Heart left ventricle (tissue), 13 donors: Measurements from ENCODE around the gene KRTAP10-10.

Experiments
- CTCF ChIP-seq, 12 donors: fragments of 200-600 bp; sonication (generic) in 4 of 12; IDR thresholded peaks; one replicate each; pipeline versions ENCODE4 v1.5.0 to v1.8.0; 2018 to 2022; ENCODE audit warnings: antibody characterized with exemption in 12 of 12, mild to moderate bottlenecking in 5 of 12
- POLR2A ChIP-seq, 2 donors: fragments of 450-650 bp; IDR thresholded peaks; one replicate each; pipeline ENCODE4 v1.6.1; 2017; ENCODE audit warnings: antibody characterized with exemption in 2 of 2, mild to moderate bottlenecking in 2 of 2, moderate library complexity in 2 of 2
- donor health status: ischemic (EF 13 %, LVEDD 7.1; RV severe dilation, severe dysfunction).
- donor health status: DM: no; HTN: yes; CAD: no.
- donor health status: DM: no; HTN: no; CAD: no.
- donor health status: ischemic (EF 25% LVEDD 6.9; RV normal size, moderate dysfunction).
- donor health status: ischemic (EF 25% LVEDD 5.7; RV mildly dilated, moderate dysfunction).
- donor health status: ischemic (EF 35%, LVEDD 5.7; RV mildly dilated, moderate dysfunction).
- donor health status: nonischemic (EF 11% LVEDD 7.7; RV severe dilation, severe dysfunction).
- donor health status: DM: yes; HTN: yes; CAD: no.
- donor health status: PGD.
- donor health status: ischemic (EF 29% LVEDD 5.4; RV normal size, mild dysfunction).
- donor health status: nonischemic (EF 23%, LVEDD 6.1; RV moderate dilation, normal function).

DNA sequence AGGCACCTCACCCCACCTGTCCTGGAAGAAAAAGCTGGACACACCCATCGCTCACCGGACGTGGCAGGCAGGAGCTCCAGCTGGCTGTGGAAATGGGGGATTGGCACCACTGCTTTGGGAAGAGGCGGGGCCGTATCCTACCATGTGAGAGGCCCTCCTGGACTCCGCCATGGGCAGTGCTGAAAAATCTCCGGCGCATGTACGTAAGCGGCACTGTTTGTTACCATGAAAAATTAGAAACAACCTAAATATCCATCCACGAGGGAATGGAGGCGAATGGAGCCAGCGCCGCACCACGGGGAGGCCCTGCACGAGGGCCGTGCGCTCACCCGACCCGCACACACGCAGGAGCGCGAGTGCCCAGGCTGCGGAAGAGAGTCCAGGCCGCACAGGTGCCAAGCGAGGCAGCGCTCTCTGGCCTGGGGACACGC lies 22.2 kb upstream of the KRTAP10-10 start:
- TF ChIP-seq CTCF (IDR thresholded peaks at IDR 0.05) = no peak
- TF ChIP-seq POLR2A (IDR thresholded peaks at IDR 0.05) = no peak
